HUES6 (cell line): ENCODE results near the gene SIRT3.

ENCODE experiments used
- H3K27ac ChIP-seq: 2 replicates; pipeline ENCODE4 v1.7.0; 2013; ENCODE audit warnings: low read depth, mild to moderate bottlenecking, low read length, inconsistent platforms
- H3K27me3 ChIP-seq: 2 replicates; pipeline ENCODE4 v1.6.1; 2013; ENCODE audit warnings: low read length; ENCODE audit not compliant: control insufficient read depth, insufficient read depth
- H3K36me3 ChIP-seq: 2 replicates; pipeline ENCODE4 v1.6.1; 2013; ENCODE audit warnings: low read length; ENCODE audit not compliant: control insufficient read depth, insufficient read depth
- H3K4me1 ChIP-seq: 2 replicates; pipeline ENCODE4 v1.6.1; 2013; ENCODE audit warnings: low read length; ENCODE audit not compliant: control insufficient read depth, insufficient read depth
- H3K4me3 ChIP-seq: 2 replicates; pipeline ENCODE4 v1.5.1; 2013; ENCODE audit warnings: low read depth, low read length
- H3K9ac ChIP-seq: one replicate; pipeline ENCODE4 v1.6.1; 2013; ENCODE audit warnings: mild to moderate bottlenecking, low read length
- H3K9me3 ChIP-seq: 2 replicates; pipeline ENCODE4 v1.6.1; 2013; ENCODE audit warnings: low read depth, low read length; ENCODE audit not compliant: control insufficient read depth, insufficient read depth

SIRT3 gene

GRCh38 chr11:279966-280705, 44.0 kb upstream of the SIRT3 start:
- H3K36me3 ChIP-seq: no peaks in the 10 kb centered on the region
- peaks cover 7% of the 10 kb centered on the region for H3K4me1 ChIP-seq
- H3K9ac ChIP-seq: no peak overlapping the region
- H3K4me3 ChIP-seq: peak overlapping the region; percentile 46; the same call in 1 of the 2 replicates
- H3K27me3 ChIP-seq: peaks cover 56% of the 10 kb centered on the region
- H3K9me3 ChIP-seq: no peaks in the 10 kb centered on the region
- H3K27ac ChIP-seq: no peak overlapping the region

- peak overlapping the region; percentile 46; the same call in 1 of the 2 replicates for H3K4me3 ChIP-seq
- peaks cover 56% of the 10 kb centered on the region for H3K27me3 ChIP-seq
- H3K27ac ChIP-seq: no peak overlapping the region
These were observed 43.2 kb upstream of the SIRT3 start for GRCh38 chr11:279040-279965.

GRCh38 chr11:278001-278951, 42.1 kb upstream of the SIRT3 start, which contains the start of gene NLRP6:
Gene NLRP6 (plus strand): TSS chr11:278407. CDS start chr11:278570, 163 bp downstream.
- no peaks in the 10 kb centered on the region for H3K9me3 ChIP-seq
- H3K9ac ChIP-seq: no peak within 1 kb of the TSS
- no peaks in the 10 kb centered on the region for H3K36me3 ChIP-seq
- H3K4me3 ChIP-seq: peak within 1 kb of the TSS; percentile 46; the same call in 1 of the 2 replicates
- no peak within 1 kb of the TSS for H3K27ac ChIP-seq
- peaks cover 56% of the 10 kb centered on the region for H3K27me3 ChIP-seq
- H3K4me1 ChIP-seq: no peaks in the 10 kb centered on the region

More at GRCh38 chr11:279040-279965, 43.2 kb upstream of the SIRT3 start:
- no peaks in the 10 kb centered on the region for H3K36me3 ChIP-seq
- H3K4me1 ChIP-seq: peaks cover 5% of the 10 kb centered on the region
- no peak overlapping the region for H3K9ac ChIP-seq
- no peaks in the 10 kb centered on the region for H3K9me3 ChIP-seq

- Histone ChIP-seq H3K9ac (no peak overlapping the region), H3K4me3 (no peak overlapping the region), H3K9me3 (no peaks in the 10 kb centered on the region), H3K27me3 (peaks cover 38% of the 10 kb centered on the region), H3K27ac (no peak overlapping the region), H3K4me1 (no peaks in the 10 kb centered on the region), H3K36me3 (no peaks in the 10 kb centered on the region)
These were observed 40.1 kb upstream of the SIRT3 start for GRCh38 chr11:276219-276618.

GRCh38 chr11:272931-273198, 36.7 kb upstream of the SIRT3 start:
- H3K4me1 ChIP-seq: peaks cover 6% of the 10 kb centered on the region; the same call in 1 of the 2 replicates
- H3K4me3 ChIP-seq: no peak overlapping the region
- no peak overlapping the region for H3K27ac ChIP-seq
- H3K9me3 ChIP-seq: no peaks in the 10 kb centered on the region
- H3K36me3 ChIP-seq: no peaks in the 10 kb centered on the region
- H3K27me3 ChIP-seq: peaks cover 4% of the 10 kb centered on the region
- H3K9ac ChIP-seq: no peak overlapping the region

- Histone ChIP-seq H3K4me3 (no peak overlapping the region), H3K9ac (no peak overlapping the region), H3K36me3 (no peaks in the 10 kb centered on the region), H3K27ac (no peak overlapping the region), H3K4me1 (peaks cover 11% of the 10 kb centered on the region; the same call in 1 of the 2 replicates), H3K27me3 (no peaks in the 10 kb centered on the region), H3K9me3 (no peaks in the 10 kb centered on the region)
These were observed 36.2 kb upstream of the SIRT3 start for GRCh38 chr11:272195-272930.

- peaks cover 5% of the 10 kb centered on the region; the same call in 1 of the 2 replicates for H3K9me3 ChIP-seq
- peaks cover 11% of the 10 kb centered on the region; the same call in 1 of the 2 replicates for H3K4me1 ChIP-seq
- H3K36me3 ChIP-seq: no peaks in the 10 kb centered on the region
- no peaks in the 10 kb centered on the region for H3K27me3 ChIP-seq
- H3K4me3 ChIP-seq: no peak overlapping the region
- H3K27ac ChIP-seq: no peak overlapping the region
- H3K9ac ChIP-seq: no peak overlapping the region
These were observed 35.2 kb upstream of the SIRT3 start for GRCh38 chr11:271319-271715.

GRCh38 chr11:270451-271318, 34.5 kb upstream of the SIRT3 start:
- Histone ChIP-seq H3K4me3 (no peak overlapping the region), H3K27ac (no peak overlapping the region), H3K4me1 (peaks cover 11% of the 10 kb centered on the region; the same call in 1 of the 2 replicates), H3K9ac (no peak overlapping the region), H3K27me3 (no peaks in the 10 kb centered on the region), H3K9me3 (peaks cover 9% of the 10 kb centered on the region; the same call in 1 of the 2 replicates), H3K36me3 (no peaks in the 10 kb centered on the region)

- H3K27me3 ChIP-seq: no peaks in the 10 kb centered on the region
- H3K36me3 ChIP-seq: no peaks in the 10 kb centered on the region
- H3K4me1 ChIP-seq: peaks cover 11% of the 10 kb centered on the region; the same call in 1 of the 2 replicates
- H3K9ac ChIP-seq: no peak overlapping the region
- H3K4me3 ChIP-seq: peak overlapping the region; percentile 2; the same call in 1 of the 2 replicates
- no peak overlapping the region for H3K27ac ChIP-seq
- peaks cover 9% of the 10 kb centered on the region; the same call in 1 of the 2 replicates for H3K9me3 ChIP-seq
These were observed 33.2 kb upstream of the SIRT3 start for GRCh38 chr11:269146-269890.
